A549 treated with ZK216348 at 1 μM for 4 hours (cell line): ENCODE measurements around the gene PCDHAC2. TPM values are rescaled to one million over a fixed set of nuclear protein-coding genes. Genes with fewer than 3 reads are reported as not detected.

ENCODE experiments used
- total RNA-seq: library from RNA; stranded (reverse); fragments of 200-300 nt; extraction: Qiagen RNA extraction; gene quantifications from 5 replicates; pipeline ENCODE4 v1.2.3, GENCODE V29; 2022; ENCODE audit warnings: low read depth

PCDHAC2 gene, protein sequence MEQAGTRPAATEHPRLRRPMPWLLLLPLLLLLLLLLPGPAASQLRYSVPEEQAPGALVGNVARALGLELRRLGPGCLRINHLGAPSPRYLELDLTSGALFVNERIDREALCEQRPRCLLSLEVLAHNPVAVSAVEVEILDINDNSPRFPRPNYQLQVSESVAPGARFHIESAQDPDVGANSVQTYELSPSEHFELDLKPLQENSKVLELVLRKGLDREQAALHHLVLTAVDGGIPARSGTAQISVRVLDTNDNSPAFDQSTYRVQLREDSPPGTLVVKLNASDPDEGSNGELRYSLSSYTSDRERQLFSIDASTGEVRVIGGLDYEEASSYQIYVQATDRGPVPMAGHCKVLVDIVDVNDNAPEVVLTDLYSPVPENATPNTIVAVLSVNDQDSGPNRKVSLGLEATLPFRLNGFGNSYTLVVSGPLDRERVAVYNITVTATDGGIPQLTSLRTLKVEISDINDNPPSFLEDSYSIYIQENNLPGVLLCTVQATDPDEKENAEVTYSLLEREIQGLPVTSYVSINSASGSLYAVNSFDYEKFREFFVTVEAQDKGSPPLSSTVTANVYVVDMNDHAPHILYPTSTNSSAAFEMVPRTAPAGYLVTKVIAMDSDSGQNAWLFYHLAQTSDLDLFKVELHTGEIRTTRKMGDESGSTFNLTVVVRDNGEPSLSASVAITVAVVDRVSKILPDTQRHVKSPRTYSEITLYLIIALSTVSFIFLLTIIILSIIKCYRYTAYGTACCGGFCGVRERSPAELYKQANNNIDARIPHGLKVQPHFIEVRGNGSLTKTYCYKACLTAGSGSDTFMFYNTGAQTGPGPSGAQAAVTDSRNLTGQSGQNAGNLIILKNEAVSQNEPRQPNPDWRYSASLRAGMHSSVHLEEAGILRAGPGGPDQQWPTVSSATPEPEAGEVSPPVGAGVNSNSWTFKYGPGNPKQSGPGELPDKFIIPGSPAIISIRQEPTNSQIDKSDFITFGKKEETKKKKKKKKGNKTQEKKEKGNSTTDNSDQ
- 3.3 to 7.4 TPM (median 4.4 TPM) in 5 replicates for total RNA-seq

DNA sequence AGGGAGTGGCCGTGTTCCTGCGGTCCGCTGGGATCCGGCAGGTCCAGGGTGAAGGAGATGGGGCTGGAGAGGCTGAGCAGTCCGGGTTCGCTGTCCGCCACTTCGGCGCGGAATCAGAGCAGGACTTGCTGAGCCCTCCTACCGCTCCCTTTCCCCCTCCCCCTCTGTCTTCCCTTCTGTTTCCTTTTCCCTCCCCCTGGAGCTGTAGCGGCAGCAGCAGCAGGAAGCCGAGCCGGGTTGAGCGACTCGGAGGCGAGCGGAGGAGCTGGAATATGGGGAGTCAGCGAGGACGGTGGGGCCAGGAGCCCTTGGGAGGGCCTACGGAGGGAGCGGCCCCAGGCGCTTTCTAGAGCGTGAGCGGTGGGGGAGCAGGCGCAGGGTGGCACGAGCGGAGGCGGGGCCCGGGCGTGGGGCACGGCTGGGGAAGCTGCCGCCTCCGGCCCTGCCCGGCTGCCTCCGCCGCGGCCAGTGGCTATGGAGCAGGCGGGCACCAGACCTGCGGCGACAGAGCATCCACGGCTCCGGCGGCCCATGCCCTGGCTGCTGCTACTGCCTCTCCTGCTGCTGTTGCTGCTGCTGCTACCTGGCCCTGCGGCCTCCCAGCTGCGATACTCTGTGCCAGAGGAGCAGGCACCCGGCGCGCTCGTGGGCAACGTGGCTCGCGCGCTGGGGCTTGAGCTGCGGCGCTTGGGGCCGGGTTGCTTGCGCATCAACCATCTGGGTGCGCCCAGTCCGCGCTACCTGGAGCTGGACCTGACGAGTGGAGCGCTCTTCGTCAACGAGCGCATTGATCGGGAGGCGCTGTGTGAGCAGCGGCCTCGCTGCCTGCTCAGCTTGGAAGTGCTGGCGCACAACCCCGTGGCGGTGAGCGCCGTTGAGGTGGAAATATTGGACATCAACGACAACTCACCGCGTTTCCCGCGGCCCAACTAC is at the start of gene PCDHAC2:
Gene PCDHAC2, plus strand, starts transcription at position 184 of the 933 bp plus-strand sequence. Its CDS starts 291 bp downstream, at position 475.

DNA sequence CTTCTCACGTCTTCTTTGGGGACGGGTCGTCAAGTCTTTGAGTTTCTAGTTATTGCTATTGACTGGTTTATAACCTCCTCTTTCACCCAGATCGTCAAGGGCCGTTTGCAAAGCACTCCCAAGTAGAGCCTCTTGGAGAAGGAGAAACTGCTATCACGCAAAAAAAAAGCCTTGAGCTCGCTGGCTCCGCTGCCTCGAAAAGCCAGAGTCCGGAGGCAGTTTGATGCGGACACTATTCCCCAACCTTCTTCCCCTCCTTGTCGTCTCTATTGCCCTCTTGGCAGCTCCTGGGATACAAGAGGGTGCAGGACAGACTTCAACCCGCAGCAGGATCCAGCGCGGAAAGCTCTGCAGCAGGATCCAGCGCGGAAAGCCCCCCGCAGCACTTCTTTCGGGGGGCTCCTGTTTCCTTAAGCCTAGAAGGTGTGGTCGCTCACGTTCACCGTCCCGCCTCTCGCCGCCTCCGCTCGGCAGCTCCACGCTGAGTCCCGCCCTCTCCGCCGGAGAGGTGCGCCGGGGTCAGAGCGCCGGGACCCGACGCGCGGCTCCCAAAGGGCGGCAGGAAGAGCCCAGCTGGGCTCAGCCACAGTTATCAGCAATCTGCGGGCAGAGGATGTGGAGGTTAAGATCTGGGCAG is 40.4 kb upstream of the PCDHAC2 start, which contains the start of gene PCDHAC1:
Gene PCDHAC1, plus strand, starts transcription at position 494 of the 637 bp plus-strand sequence. CDS start 594 bp downstream, outside the sequence.

Other genes starting within 250 kb of the PCDHAC2 start
- 0.14 to 0.48 TPM (median 0.19 TPM) in 5 replicates for gene PCDHA1, start 180.3 kb upstream of the PCDHAC2 start, total RNA-seq
- gene PCDHA2, start 171.6 kb upstream of the PCDHAC2 start, total RNA-seq: 0.14 TPM in 1 of 5 replicates, not detected in the others
- 0.68 to 1.2 TPM (median 1.0 TPM) in 5 replicates for gene PCDHA3, start 165.4 kb upstream of the PCDHAC2 start, total RNA-seq
- 0.95 to 2.0 TPM (median 1.8 TPM) in 5 replicates for gene PCDHA4, start 159.4 kb upstream of the PCDHAC2 start, total RNA-seq
- 0.59 to 0.91 TPM (median 0.69 TPM) in 5 replicates for gene PCDHA5, start 144.9 kb upstream of the PCDHAC2 start, total RNA-seq
- gene PCDHA6, start 138.5 kb upstream of the PCDHAC2 start, total RNA-seq: 0.04 to 0.12 TPM (median 0.12 TPM) in 3 of 5 replicates, not detected in the others
- 0.06 to 0.21 TPM (median 0.13 TPM) in 5 replicates for gene PCDHA7, start 132.2 kb upstream of the PCDHAC2 start, total RNA-seq
- gene PCDHA8, start 125.3 kb upstream of the PCDHAC2 start, total RNA-seq: 0.05 TPM in 1 of 5 replicates, not detected in the others
- 0.04 TPM in 1 of 5 replicates, not detected in the others for gene PCDHA9, start 118.1 kb upstream of the PCDHAC2 start, total RNA-seq
- 0.02 to 0.11 TPM in 2 of 5 replicates, not detected in the others for gene PCDHA10, start 110.6 kb upstream of the PCDHAC2 start, total RNA-seq
- gene PCDHA11, start 97.5 kb upstream of the PCDHAC2 start, total RNA-seq: 0.04 to 0.20 TPM (median 0.08 TPM) in 5 replicates
- 2.1 to 3.6 TPM (median 2.7 TPM) in 5 replicates for gene PCDHA12, start 91.2 kb upstream of the PCDHAC2 start, total RNA-seq
- 0.06 to 0.11 TPM (median 0.08 TPM) in 3 of 5 replicates, not detected in the others for gene PCDHA13, start 84.4 kb upstream of the PCDHAC2 start, total RNA-seq
- 1.8 to 2.7 TPM (median 2.0 TPM) in 5 replicates for gene PCDHAC1, start 40.2 kb upstream of the PCDHAC2 start, total RNA-seq
- not detected in 5 replicates for gene PCDHB1, start 84.9 kb downstream of the PCDHAC2 start, total RNA-seq
- gene PCDHB2, start 128.1 kb downstream of the PCDHAC2 start, total RNA-seq: 2.7 to 4.5 TPM (median 3.1 TPM) in 5 replicates
- gene PCDHB3, start 134.0 kb downstream of the PCDHAC2 start, total RNA-seq: 0.09 TPM in 1 of 5 replicates, not detected in the others
- 0.06 to 0.12 TPM (median 0.09 TPM) in 4 of 5 replicates, not detected in the other for gene PCDHB4, start 155.3 kb downstream of the PCDHAC2 start, total RNA-seq
- gene PCDHB5, start 168.7 kb downstream of the PCDHAC2 start, total RNA-seq: 1.2 to 2.1 TPM (median 1.4 TPM) in 5 replicates
- 0.62 to 1.1 TPM (median 0.85 TPM) in 5 replicates for gene PCDHB6, start 183.6 kb downstream of the PCDHAC2 start, total RNA-seq
- gene PCDHB7, start 206.2 kb downstream of the PCDHAC2 start, total RNA-seq: 0.06 TPM in 1 of 5 replicates, not detected in the others
- 0.20 to 0.40 TPM (median 0.37 TPM) in 4 of 5 replicates, not detected in the other for gene PCDHB8, start 211.3 kb downstream of the PCDHAC2 start, total RNA-seq
- 0.05 to 0.11 TPM (median 0.05 TPM) in 3 of 5 replicates, not detected in the others for gene PCDHB16, start 215.9 kb downstream of the PCDHAC2 start, total RNA-seq
- not detected in 5 replicates for gene PCDHB9, start 220.7 kb downstream of the PCDHAC2 start, total RNA-seq
- gene PCDHB10, start 225.9 kb downstream of the PCDHAC2 start, total RNA-seq: not detected in 5 replicates
- gene PCDHB11, start 233.2 kb downstream of the PCDHAC2 start, total RNA-seq: 0.05 to 0.20 TPM (median 0.08 TPM) in 4 of 5 replicates, not detected in the other
- gene PCDHB12, start 242.2 kb downstream of the PCDHAC2 start, total RNA-seq: not detected in 5 replicates
- gene PCDHB13, start 247.4 kb downstream of the PCDHAC2 start, total RNA-seq: 0.06 to 0.20 TPM (median 0.08 TPM) in 4 of 5 replicates, not detected in the other